SIG-M5 (cell line): ENCODE measurements around the gene DHODH.
"Not testable (repeated sequence)": the region's sequence is repeated elsewhere in the genome, so short reads cannot be mapped to it uniquely, and the experiment has no call there.

Experiments used
- DNase-seq: peaks from one replicate; lab custom pipeline; 2025; lab: John Stamatoyannopoulos, UW

The DHODH gene

DNA sequence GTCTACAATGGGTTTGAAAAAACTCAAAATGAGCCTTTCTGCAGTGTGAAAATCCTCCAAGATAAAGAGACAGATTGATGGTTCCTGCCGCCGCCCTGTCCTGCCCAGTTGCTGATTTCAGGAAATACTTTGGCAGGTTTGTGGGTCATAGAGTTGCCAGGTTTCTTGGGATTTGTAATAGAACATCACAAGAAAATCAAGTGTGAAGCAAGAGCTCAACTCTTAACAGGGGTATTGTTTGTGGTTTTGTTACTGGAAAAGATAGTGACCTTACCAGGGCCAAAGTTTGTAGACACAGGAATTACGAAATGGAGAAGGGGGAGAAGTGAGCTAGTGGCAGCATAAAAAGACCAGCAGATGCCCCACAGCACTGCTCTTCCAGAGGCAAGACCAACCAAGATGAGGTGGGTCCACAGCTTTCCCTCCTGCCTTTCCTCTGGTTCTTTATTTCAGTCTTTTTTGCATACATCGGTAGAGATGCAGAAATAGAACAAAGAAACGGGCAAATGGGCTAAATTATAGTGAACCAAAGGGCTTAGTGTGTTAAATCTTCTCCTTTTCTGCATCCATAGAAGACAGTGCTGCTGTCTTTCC is 45.8 kb downstream of the DHODH start, which contains the start of gene HP:
Gene HP (plus strand): TSS at position 252 of the 594 bp plus-strand sequence. CDS start 148 bp downstream, at position 400.
- DNase-seq = not testable (repeated sequence)

DNA sequence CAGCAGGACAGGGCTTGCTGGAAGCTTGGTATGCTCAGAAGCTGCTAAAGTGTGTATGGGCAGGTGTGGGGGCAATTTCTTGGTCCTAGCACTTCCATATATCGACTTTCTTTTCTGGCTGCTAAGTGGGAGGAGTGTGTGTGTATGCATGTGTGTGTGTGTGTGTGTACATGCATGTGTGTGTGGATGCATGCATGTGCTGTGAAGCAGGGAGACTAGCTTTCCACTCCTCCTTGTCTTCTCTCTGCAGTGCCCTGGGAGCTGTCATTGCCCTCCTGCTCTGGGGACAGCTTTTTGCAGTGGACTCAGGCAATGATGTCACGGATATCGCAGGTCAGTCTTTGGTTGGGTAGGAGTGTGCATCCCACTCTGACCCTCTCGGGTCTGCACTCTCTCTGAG is 47.4 kb downstream of the DHODH start:
- DNase-seq = no peak

DNA sequence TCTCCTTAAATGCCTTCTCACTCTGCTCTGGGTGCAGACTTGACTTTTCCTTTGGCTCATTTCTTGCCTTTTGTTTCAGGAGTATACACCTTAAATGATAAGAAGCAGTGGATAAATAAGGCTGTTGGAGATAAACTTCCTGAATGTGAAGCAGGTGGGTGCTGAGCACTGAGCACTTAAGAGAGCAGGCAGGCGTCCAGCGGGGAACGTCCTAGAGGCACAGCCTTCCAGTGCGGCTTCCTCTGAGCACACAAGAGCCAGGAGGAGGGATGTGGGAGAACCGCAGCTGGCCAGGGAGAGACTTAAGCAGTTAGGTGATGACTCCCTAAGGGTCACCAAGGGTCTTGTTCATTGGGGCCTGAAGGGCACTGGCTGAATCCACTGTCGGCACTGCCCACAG is 48.8 kb downstream of the DHODH start:
- DNase-seq = not testable (repeated sequence)

GRCh38 chr16:72059060-72059459 is 50.5 kb downstream of the DHODH start:
- DNase-seq = not testable (repeated sequence)

DNA sequence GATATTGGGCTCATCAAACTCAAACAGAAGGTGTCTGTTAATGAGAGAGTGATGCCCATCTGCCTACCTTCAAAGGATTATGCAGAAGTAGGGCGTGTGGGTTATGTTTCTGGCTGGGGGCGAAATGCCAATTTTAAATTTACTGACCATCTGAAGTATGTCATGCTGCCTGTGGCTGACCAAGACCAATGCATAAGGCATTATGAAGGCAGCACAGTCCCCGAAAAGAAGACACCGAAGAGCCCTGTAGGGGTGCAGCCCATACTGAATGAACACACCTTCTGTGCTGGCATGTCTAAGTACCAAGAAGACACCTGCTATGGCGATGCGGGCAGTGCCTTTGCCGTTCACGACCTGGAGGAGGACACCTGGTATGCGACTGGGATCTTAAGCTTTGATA is 51.9 kb downstream of the DHODH start:
- DNase-seq = no peak

GRCh38 chr16:72061564-72061963 is 53.0 kb downstream of the DHODH start:
- DNase-seq = no peak

- no peak for DNase-seq
Measured at GRCh38 chr16:72064361-72064894, 55.9 kb downstream of the DHODH start.

DNA sequence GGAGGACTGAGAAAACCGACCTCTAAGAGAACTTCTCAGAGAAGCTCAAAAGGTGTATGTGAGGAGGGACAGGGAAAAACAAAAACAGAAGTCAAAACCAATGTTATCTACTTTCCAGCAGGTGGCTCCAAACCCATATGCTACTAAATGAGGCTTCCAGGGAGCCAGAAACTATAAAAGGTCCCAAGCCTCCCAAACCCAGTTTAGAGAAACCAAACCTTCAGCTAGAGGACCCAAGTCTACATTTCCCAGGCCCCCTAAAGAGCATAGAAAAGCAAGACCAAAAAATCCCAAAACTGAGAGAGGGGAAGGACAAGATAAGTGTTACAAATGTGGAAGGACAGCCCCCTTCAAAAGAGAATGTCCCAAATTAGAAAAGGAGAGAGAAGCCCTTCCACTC is 58.2 kb downstream of the DHODH start:
- no peak for DNase-seq

DNA sequence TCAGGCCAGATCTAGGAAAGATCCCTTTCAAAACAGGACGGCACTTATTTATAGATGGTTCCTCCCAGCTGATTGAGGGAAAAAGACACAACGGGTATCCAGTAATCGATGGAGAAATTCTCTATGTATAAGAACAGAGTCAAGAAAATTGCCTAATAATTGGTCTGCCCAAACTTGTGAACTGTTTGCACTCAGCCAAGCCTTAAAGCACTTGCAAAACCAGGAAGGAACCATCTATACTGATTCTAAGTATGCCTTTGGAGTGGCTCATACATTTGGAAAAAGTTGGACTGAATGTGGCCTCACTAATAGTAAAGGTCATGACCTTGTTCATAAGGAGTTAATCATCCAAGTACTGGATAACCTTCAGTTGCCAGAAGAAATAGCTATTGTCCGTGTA is 60.4 kb downstream of the DHODH start:
- no peak for DNase-seq

GRCh38 chr16:72072514-72073342 is 64.2 kb downstream of the DHODH start:
- no peak for DNase-seq

DNA sequence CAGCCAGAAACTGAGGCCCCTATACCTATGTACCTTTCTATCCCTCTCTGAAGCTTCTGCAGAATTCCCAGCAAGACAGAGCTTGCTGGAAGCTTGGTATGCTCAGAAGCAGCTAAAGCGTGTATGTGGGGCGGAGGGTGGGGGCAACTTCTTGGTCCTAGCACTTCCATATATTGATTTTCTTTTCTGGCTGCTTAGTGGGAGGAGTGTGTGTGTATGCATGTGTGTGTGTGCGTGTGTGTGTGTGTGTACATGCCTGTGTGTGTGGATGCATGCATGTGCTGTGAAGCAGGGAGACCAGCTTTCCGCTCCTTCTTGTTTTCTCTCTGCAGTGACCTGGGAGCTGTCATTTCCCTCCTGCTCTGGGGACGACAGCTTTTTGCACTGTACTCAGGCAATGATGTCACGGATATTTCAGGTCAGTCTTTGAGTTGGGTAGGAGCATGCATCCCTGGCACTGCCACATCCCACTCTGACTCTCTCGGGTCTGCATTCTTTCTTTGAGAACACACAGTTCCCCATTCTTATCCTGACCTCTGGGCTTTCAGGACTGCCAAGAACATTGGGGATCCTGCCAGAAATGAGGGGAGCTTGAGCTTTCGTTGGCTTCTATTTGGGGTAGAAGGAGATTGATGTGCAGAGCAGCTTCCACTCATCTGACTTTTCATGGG is 65.2 kb downstream of the DHODH start:
- no peak for DNase-seq

GRCh38 chr16:72075067-72075466 is 66.5 kb downstream of the DHODH start:
- DNase-seq = not testable (repeated sequence)
